NCI-H1048 (cell line): Measurements from ENCODE around the gene USP47.

Source experiments
- DNase-seq: peaks from one replicate; lab custom pipeline; 2025; lab: John Stamatoyannopoulos, UW

USP47 gene

DNA sequence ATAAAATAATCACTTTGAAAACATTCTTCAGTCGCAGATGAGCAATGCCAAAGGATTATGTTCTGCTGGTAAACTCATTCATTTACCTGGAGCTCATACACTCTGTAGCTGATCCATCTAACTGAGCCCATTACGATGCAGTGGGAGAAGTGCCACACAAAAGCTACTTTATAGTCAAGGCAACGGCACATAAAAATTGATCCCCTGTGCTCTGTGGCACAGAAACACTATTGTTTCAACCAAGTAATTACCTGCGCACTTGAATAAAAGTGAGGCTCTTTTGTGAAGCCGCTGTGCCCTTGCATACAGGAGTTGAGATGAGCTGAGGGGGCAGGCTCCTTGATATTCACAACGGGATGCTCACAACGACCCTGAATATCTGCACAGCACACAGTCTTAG, 159.4 kb downstream of the USP47 start:
- peak; percentile 51 for DNase-seq

DNA sequence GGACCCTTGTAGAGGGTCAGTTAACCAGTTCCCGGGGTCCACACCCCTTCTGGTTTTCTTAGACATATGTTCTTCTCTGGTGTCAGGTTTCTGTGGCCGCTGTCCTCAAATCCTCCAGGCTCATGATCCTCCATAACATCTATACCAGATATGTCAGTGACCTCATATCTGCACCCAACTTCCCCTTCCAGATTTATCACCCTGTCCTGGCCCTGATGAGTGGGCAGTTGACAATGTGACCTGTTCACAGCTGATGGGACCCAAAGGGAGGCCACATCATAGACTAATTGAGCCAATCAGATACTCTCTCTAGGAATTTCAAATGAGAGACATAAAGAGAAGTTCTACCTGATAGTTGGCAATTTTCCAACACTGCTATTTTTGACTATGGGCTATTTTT, 161.6 kb downstream of the USP47 start:
- DNase-seq: no peak

DNA sequence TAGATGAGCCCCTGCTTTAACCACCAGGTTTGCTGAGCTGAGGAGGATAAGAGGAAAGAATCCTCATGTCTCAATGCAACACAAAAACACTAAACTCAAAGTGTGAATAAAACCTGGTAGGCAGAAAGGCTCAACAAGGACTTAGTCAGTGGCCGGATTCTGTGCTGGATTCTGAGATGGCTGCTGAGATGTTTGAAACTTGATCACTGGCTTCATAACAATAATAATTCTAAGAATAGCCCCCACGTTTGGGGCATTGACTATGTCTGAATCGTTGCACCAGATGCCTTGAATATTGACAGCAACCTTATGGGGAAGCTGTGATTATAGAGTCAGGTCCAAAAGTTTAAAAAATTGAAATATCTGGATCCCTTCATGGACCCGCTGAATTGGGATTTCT, 162.0 kb downstream of the USP47 start:
- no peak for DNase-seq

DNA sequence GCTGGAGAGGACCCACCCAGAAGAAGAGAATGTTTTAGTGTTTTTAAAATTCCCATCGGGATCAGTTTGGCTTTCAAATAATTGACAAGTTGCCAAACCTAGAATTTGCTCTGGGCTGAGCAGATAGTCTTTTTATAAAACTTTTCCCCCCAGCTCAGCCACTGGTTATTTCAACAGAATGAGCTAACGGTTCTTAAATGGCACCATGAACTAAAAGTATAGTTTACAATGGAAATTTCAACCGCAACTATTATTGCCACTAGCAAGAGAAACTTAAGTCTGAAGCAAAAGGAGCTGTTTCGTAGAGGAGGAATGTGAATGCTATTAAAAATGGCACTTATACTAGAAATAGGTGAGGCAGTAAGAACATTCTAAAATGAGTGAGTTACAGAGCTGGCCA, 163.3 kb downstream of the USP47 start:
- no peak for DNase-seq

DNA sequence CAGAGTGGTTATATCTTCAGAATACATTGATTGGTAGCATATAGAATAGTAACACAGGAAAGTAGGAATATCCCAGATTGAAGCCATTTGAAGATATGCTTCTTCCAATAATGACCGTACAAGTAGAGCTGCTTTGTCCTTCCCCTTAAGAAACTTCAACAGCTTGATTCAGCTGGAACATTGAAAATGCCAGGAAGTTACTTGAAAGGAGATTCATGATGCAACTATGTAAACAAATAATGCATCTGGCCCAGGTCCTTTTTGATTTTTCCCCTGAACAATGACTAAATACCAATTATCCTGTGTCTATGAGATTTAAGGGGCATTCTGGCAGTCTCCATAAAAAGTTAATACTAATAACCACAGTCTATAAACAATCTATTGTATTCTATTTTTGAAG, 163.7 kb downstream of the USP47 start:
- DNase-seq: no peak

DNA sequence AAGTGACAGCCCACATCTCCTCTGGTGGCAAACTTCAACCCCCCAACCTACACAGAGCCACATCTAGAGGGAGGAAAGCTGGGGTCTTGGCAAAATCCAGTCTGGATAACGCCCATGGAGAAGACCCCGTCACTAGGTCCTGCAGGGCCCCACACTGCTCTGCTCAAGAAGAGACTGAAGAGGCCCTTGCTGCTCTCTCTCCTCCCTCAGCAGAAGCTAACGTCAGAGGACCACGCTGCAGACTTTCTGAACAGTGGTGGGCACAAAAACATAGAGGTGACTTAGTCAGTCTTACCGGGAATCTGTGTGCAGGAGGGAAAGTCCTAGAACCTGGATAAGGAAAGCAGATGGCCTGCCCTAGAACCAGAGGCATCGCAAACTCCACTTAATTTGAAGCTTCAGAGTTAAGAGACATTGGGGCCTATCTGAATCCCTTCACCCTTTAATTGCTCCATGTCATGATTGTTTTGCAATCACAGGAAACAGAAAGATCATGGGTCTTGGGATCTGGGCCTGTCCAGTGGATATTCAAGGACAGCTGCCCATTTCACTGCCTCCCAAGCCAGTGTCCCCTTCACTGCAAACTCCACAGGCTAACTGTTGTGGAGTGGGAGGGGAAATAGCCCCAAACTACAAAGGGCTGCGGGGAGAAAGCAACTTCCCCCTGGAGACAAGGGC, 164.9 kb downstream of the USP47 start:
- no peak for DNase-seq

DNA sequence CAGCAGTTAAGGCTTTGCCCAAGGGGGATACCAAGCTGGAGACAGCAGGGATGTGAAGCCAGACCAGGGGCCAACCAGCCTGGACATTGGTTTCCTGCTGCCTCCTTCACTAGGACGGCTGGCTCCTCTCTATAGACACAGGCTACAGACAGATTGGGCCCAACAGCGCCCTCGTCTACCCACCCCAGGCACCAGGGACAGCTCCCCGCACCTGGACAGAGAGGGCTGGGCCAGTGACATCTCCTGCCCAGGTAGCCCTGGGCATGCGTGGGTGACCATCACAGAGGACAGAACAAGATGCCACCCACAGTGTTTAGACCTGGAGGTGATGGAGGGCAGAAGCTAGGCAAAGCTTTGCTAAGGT, 165.4 kb downstream of the USP47 start:
- no peak for DNase-seq

DNA sequence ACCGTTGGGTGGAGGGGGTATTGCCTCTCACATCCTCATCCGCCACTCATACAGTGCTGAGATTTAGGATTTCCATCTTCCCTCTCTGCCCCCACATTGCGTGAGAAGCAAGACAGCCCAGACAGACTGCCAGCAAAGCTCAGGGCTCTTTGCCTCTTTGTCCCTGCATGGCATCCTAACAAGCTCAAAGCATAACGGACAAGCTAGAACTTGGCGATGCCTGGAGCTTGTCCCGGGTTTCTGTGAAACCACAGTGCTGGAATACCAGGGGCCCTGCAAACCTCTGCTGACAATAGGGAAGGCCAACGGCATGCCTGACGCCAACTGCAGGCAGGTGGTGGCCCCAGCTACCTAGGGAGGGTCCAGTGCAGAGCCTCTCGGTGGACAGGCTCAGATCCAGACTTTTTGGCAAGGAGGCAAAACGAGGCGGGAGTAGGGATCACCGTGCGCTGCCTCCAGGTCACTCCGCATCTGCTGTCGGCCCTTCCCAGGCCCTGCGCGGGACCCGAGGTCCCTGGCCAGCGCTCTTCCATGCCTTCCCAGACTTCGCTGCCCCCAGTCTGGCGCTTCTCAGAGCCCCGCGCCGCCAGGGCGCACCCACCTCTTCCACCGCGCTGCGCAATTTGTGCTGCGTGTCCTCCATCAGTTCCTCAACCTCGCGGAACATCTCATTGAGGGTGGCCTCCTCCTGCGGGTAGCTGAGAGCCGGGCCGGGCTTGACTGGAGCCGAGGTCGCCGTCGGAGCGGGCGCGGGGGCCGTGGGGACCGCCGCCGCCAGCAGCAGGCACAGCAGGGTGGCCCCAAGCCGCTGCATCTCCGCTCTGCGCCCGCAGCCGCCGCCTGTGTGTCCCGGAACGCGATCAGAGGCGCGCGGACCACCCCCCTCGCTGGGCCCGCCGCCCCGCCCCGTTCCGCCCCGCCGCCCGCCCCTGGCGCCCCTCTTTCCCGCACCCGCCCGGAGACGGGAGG, 166.3 kb downstream of the USP47 start, which contains the start of gene DKK3:
Gene DKK3, minus strand, starts transcription at position 858 of the 969 bp plus-strand sequence. Its CDS starts 44 bp downstream, at position 814.
- DNase-seq: no peak
